Dendritic cell treated with granulocyte-macrophage colony-stimulating factor and Interleukin-4, amounts not matched to agents 40 ng/mL and 50 ng/mL, for 4 days (primary cell): Measurements from ENCODE around the gene MSTO1.
"Not testable (repeated sequence)": the region's sequence is repeated elsewhere in the genome, so short reads cannot be mapped to it uniquely, and the experiment has no call there.

ENCODE experiments used
- H3K27ac Mint-ChIP-seq: one replicate; pipeline ENCODE4 v1.8.0; 2022; ENCODE audit warnings: mild to moderate bottlenecking, mixed read lengths
- H3K27me3 Mint-ChIP-seq: one replicate; pipeline ENCODE4 v1.8.0; 2022; ENCODE audit warnings: mild to moderate bottlenecking, mixed read lengths
- H3K36me3 Mint-ChIP-seq: one replicate; pipeline ENCODE4 v1.8.0; 2022; ENCODE audit warnings: low read depth, mixed read lengths
- H3K4me1 Mint-ChIP-seq: one replicate; pipeline ENCODE4 v1.8.0; 2022; ENCODE audit warnings: low read depth, mixed read lengths
- H3K4me3 Mint-ChIP-seq: one replicate; pipeline ENCODE4 v1.8.0; 2022; ENCODE audit warnings: mild to moderate bottlenecking, moderate library complexity, mixed read lengths
- H3K9me3 Mint-ChIP-seq: one replicate; pipeline ENCODE4 v1.8.0; 2022; ENCODE audit warnings: mixed read lengths
- intact Hi-C: fragments of 100-400 bp; cut with micrococcal nuclease; formaldehyde crosslinking; loops from one replicate; pipeline ENCODE4 v1.15.0; 2022

Gene MSTO1

GRCh38 chr1:155595877-155596474 lies 14.0 kb upstream of the MSTO1 start:
- H3K4me1 Mint-ChIP-seq = peaks cover 13% of the 10 kb centered on the region
- intact Hi-C loops, H3K36me3 Mint-ChIP-seq, H3K9me3 Mint-ChIP-seq, H3K27ac Mint-ChIP-seq, H3K4me3 Mint-ChIP-seq: not testable (repeated sequence)
- peaks cover 13% of the 10 kb centered on the region for H3K27me3 Mint-ChIP-seq

- Mint-ChIP-seq H3K4me1 (peaks cover 13% of the 10 kb centered on the region), H3K4me3 (no peak overlapping the region), H3K27me3 (peaks cover 13% of the 10 kb centered on the region), H3K27ac (no peak overlapping the region), H3K9me3 (no peaks in the 10 kb centered on the region), H3K36me3 (no peaks in the 10 kb centered on the region)
- intact Hi-C loops = no loop called here
Measured at GRCh38 chr1:155596864-155597263, 13.2 kb upstream of the MSTO1 start.

GRCh38 chr1:155598842-155599331 lies 11.1 kb upstream of the MSTO1 start:
- no peaks in the 10 kb centered on the region for H3K9me3 Mint-ChIP-seq
- H3K27me3 Mint-ChIP-seq = peaks cover 13% of the 10 kb centered on the region
- H3K4me1 Mint-ChIP-seq = peaks cover 13% of the 10 kb centered on the region
- H3K4me3 Mint-ChIP-seq = peak overlapping the region; percentile 17
- intact Hi-C loops = no loop called here
- H3K36me3 Mint-ChIP-seq = no peaks in the 10 kb centered on the region
- H3K27ac Mint-ChIP-seq = no peak overlapping the region

- intact Hi-C loops, H3K27ac Mint-ChIP-seq, H3K9me3 Mint-ChIP-seq, H3K36me3 Mint-ChIP-seq, H3K4me3 Mint-ChIP-seq: not testable (repeated sequence)
- peaks cover 13% of the 10 kb centered on the region for H3K4me1 Mint-ChIP-seq
- H3K27me3 Mint-ChIP-seq = peaks cover 13% of the 10 kb centered on the region
Measured at GRCh38 chr1:155599828-155600572, 10.0 kb upstream of the MSTO1 start.

- Mint-ChIP-seq H3K27me3 (no peaks in the 10 kb centered on the region), H3K9me3 (no peaks in the 10 kb centered on the region), H3K36me3 (peaks cover 9% of the 10 kb centered on the region), H3K4me1 (no peaks in the 10 kb centered on the region), H3K27ac (no peak overlapping the region), H3K4me3 (no peak overlapping the region)
- intact Hi-C loops = no loop called here
Measured at GRCh38 chr1:155607708-155608107, 2.3 kb upstream of the MSTO1 start.

GRCh38 chr1:155608888-155609225 lies 1.2 kb upstream of the MSTO1 start:
- no peak overlapping the region for H3K27ac Mint-ChIP-seq
- no peaks in the 10 kb centered on the region for H3K27me3 Mint-ChIP-seq
- intact Hi-C loops = no loop called here
- no peak overlapping the region for H3K4me3 Mint-ChIP-seq
- no peaks in the 10 kb centered on the region for H3K9me3 Mint-ChIP-seq
- no peaks in the 10 kb centered on the region for H3K4me1 Mint-ChIP-seq
- peaks cover 16% of the 10 kb centered on the region for H3K36me3 Mint-ChIP-seq

GRCh38 chr1:155610257-155610647 lies 234 bp downstream of the MSTO1 start:
- intact Hi-C loops, H3K9me3 Mint-ChIP-seq, H3K4me1 Mint-ChIP-seq, H3K27me3 Mint-ChIP-seq: not testable (repeated sequence)
- Mint-ChIP-seq H3K27ac (peak overlapping the region; percentile 90), H3K36me3 (peaks cover 27% of the 10 kb centered on the region), H3K4me3 (peak overlapping the region; percentile 89)

GRCh38 chr1:155613226-155613625 lies 3.2 kb downstream of the MSTO1 start:
- H3K4me1 Mint-ChIP-seq, H3K4me3 Mint-ChIP-seq, H3K9me3 Mint-ChIP-seq, H3K27me3 Mint-ChIP-seq, intact Hi-C loops, H3K27ac Mint-ChIP-seq: not testable (repeated sequence)
- H3K36me3 Mint-ChIP-seq = peaks cover 31% of the 10 kb centered on the region

- intact Hi-C loops = no loop called here
- Mint-ChIP-seq H3K27ac (no peak overlapping the region), H3K27me3 (no peaks in the 10 kb centered on the region), H3K36me3 (peaks cover 6% of the 10 kb centered on the region), H3K9me3 (peaks cover 25% of the 10 kb centered on the region), H3K4me1 (peaks cover 6% of the 10 kb centered on the region), H3K4me3 (no peak overlapping the region)
Measured at GRCh38 chr1:155622191-155622590, 12.2 kb downstream of the MSTO1 start.

- intact Hi-C loops = no loop called here
- no peak overlapping the region for H3K4me3 Mint-ChIP-seq
- H3K27me3 Mint-ChIP-seq = no peaks in the 10 kb centered on the region
- H3K9me3 Mint-ChIP-seq = peaks cover 25% of the 10 kb centered on the region
- peaks cover 6% of the 10 kb centered on the region for H3K4me1 Mint-ChIP-seq
- H3K27ac Mint-ChIP-seq = no peak overlapping the region
- H3K36me3 Mint-ChIP-seq = peaks cover 6% of the 10 kb centered on the region
Measured at GRCh38 chr1:155623357-155623756, 13.3 kb downstream of the MSTO1 start.

- H3K36me3 Mint-ChIP-seq, H3K4me3 Mint-ChIP-seq, H3K27ac Mint-ChIP-seq, intact Hi-C loops, H3K4me1 Mint-ChIP-seq, H3K27me3 Mint-ChIP-seq: not testable (repeated sequence)
- H3K9me3 Mint-ChIP-seq = peaks cover 25% of the 10 kb centered on the region
Measured at GRCh38 chr1:155626428-155626827, 16.4 kb downstream of the MSTO1 start.

- intact Hi-C loops = no loop called here
- peaks cover 3% of the 10 kb centered on the region for H3K9me3 Mint-ChIP-seq
Measured at GRCh38 chr1:155636397-155637153, 26.6 kb downstream of the MSTO1 start.

GRCh38 chr1:155640367-155640766 lies 30.3 kb downstream of the MSTO1 start:
- H3K36me3 Mint-ChIP-seq = peaks cover 10% of the 10 kb centered on the region
- H3K27me3 Mint-ChIP-seq = no peaks in the 10 kb centered on the region
- intact Hi-C loops = no loop called here
- no peak overlapping the region for H3K4me3 Mint-ChIP-seq
- H3K27ac Mint-ChIP-seq = no peak overlapping the region
- H3K9me3 Mint-ChIP-seq = peaks cover 23% of the 10 kb centered on the region
- H3K4me1 Mint-ChIP-seq = peaks cover 37% of the 10 kb centered on the region

More at GRCh38 chr1:155636397-155637153, 26.6 kb downstream of the MSTO1 start:
- H3K36me3 Mint-ChIP-seq = peaks cover 1% of the 10 kb centered on the region
- H3K4me1 Mint-ChIP-seq = peaks cover 26% of the 10 kb centered on the region
- H3K27ac Mint-ChIP-seq = peak overlapping the region; percentile 80
- peak overlapping the region; percentile 80 for H3K4me3 Mint-ChIP-seq
- H3K27me3 Mint-ChIP-seq = no peaks in the 10 kb centered on the region

- H3K9me3 Mint-ChIP-seq = peaks cover 23% of the 10 kb centered on the region
- H3K4me3 Mint-ChIP-seq, H3K36me3 Mint-ChIP-seq, intact Hi-C loops, H3K27me3 Mint-ChIP-seq, H3K27ac Mint-ChIP-seq: not testable (repeated sequence)
- H3K4me1 Mint-ChIP-seq = peaks cover 33% of the 10 kb centered on the region
Measured at GRCh38 chr1:155642559-155643180, 32.7 kb downstream of the MSTO1 start.
